Ovary (tissue), 9 donors: ENCODE measurements around the gene SPON2. TPM values are rescaled to one million over a fixed set of nuclear protein-coding genes. Genes with fewer than 3 reads are reported as not detected.

Experiments
- DNase-seq, 5 donors: peaks; one replicate each; pipeline ENCODE4 v3.0.0-alpha.2; 2019 to 2020
- H3K27ac ChIP-seq, 2 donors: fragments of 200-600 bp; one replicate each; pipeline versions ENCODE4 v1.5.1 to v1.8.0; 2019 to 2022
- H3K27me3 ChIP-seq: fragments of 200-600 bp; one replicate; pipeline ENCODE4 v1.8.0; 2022
- H3K36me3 ChIP-seq: fragments of 200-600 bp; sonication (generic); one replicate; pipeline ENCODE4 v1.5.1; 2019
- H3K4me1 ChIP-seq: one replicate; pipeline ENCODE4 v1.8.1; 2013; ENCODE audit warnings: mild to moderate bottlenecking, moderate library complexity; ENCODE audit not compliant: insufficient read depth
- H3K4me3 ChIP-seq: fragments of 200-600 bp; sonication (generic); one replicate; pipeline ENCODE4 v1.5.1; 2017
- H3K9me3 ChIP-seq, 2 donors: fragments of 200-600 bp in 1 of 2; sonication (generic) in 1 of 2; one replicate each; pipeline versions ENCODE4 v1.5.1 to v1.8.1; 2013 to 2019; ENCODE audit warnings: mild to moderate bottlenecking in 1 of 2, moderate library complexity in 1 of 2
- EP300 ChIP-seq: sonication (generic); formaldehyde crosslinking; IDR thresholded peaks from one replicate; pipeline ENCODE4 v1.6.1; 2017; ENCODE audit warnings: antibody characterized with exemption
- POLR2A ChIP-seq: fragments of 450-650 bp; IDR thresholded peaks from one replicate; pipeline ENCODE4 v1.6.1; 2017; ENCODE audit warnings: antibody characterized with exemption, mild to moderate bottlenecking, moderate library complexity
- WGBS, 3 donors: extraction: QIAGEN DNeasy Blood & Tissue Kit in 1 of 3; methylation state at CpG; one replicate each; pipeline versions ENCODE4 v1.1.5 to v1.1.7; 2013 to 2017; 5-methylcytosine and 5-hydroxymethylcytosine counted together
- intact Hi-C, 4 donors: fragments of 100-400 bp; cut with DNase I; formaldehyde crosslinking; loops; one replicate each; pipeline versions ENCODE4 v1.11.0 to v1.15.1; 2022 to 2023
- polyA plus RNA-seq, 2 donors: library from polyadenylated mRNA; stranded (reverse); fragments of 200-250 nt in 1 of 2; fragments of 350-450 nt in 1 of 2; fragmentation: Illumina TruSeq in 1 of 2; extraction: RNeasy Lipid Tissue Mini Kit (QIAGEN cat#74804) in 1 of 2; gene quantifications; one replicate each; pipeline ENCODE4 v1.2.3, GENCODE V29; 2013 to 2014
- total RNA-seq, 7 donors: library from RNA; depleted of rRNA in 2 of 7; stranded (reverse); fragments of >200 nt in 2 of 7; fragmentation: NEBNext Ultra II Directional in 3 of 7; extraction: Animal tissue kit (Norgen Biotek cat#: 25700) in 3 of 7; gene quantifications; one replicate each; pipeline versions ENCODE4 v1.1.0 to v1.2.4, GENCODE V29; 2016 to 2023
- TF ChIP-seq, protein P1 (sequence below), 3 donors: fragments of 450-650 bp in 2 of 3; fragments of 200-600 bp in 1 of 3; IDR thresholded peaks; one replicate each; pipeline versions ENCODE4 v1.5.1 to v1.8.0; 2016 to 2022; ENCODE audit warnings: antibody characterized with exemption in 3 of 3, mild to moderate bottlenecking in 1 of 3
- donor health status: DM: no; HTN: no; CAD: no; lungs with moderate emphysema.
- donor health status: DM: no; HTN: no; CAD: no.
- donor health status: Bipolar disorder and iron deficiency.
- donor health status: DM: yes; HTN: yes; CAD: no.
- donor health status: DM: no; HTN: no; CAD: no.
- donor health status: DM: yes; HTN: yes; CAD: no.

Gene SPON2
- total and polyA plus RNA-seq, 9 donors: 8.0 to 104 (median 51.0) TPM

DNA sequence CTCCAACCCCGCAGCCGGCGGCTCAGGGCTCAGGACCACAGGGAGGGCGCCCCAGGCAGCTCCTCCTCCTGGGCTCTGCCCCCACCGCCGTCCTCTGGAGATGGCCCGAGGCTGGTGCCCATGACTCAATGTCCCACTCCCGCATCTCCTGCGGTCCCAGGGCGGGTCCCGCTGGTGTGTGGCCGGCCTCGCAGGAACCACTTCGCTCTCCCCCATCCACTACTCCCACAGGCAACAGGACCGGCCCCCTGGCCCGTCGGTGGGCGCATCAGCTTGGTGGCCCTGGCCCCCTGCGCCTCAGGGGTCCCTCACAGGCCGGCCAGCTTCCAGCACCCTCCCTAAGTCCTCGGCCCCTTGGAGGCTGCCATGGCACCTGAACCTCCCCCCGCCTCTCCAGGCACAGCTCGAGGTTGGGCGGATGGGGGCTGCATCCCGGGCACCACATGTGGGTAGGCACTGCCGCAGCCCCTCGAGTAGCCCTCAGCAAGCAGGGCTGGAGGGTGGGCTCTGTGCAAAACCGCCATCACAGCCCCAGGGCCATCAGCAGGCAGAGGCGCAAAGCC lies 22.8 kb upstream of the SPON2 start:
- TF ChIP-seq, protein P1, sequence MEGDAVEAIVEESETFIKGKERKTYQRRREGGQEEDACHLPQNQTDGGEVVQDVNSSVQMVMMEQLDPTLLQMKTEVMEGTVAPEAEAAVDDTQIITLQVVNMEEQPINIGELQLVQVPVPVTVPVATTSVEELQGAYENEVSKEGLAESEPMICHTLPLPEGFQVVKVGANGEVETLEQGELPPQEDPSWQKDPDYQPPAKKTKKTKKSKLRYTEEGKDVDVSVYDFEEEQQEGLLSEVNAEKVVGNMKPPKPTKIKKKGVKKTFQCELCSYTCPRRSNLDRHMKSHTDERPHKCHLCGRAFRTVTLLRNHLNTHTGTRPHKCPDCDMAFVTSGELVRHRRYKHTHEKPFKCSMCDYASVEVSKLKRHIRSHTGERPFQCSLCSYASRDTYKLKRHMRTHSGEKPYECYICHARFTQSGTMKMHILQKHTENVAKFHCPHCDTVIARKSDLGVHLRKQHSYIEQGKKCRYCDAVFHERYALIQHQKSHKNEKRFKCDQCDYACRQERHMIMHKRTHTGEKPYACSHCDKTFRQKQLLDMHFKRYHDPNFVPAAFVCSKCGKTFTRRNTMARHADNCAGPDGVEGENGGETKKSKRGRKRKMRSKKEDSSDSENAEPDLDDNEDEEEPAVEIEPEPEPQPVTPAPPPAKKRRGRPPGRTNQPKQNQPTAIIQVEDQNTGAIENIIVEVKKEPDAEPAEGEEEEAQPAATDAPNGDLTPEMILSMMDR (IDR thresholded peaks at IDR 0.05): no peak
- no peak for TF ChIP-seq POLR2A
- TF ChIP-seq EP300: no peak
- Histone ChIP-seq H3K9me3 (no peaks in the 10 kb centered on the region), H3K27ac (no peak overlapping the region), H3K36me3 (no peaks in the 10 kb centered on the region), H3K4me3 (no peak overlapping the region), H3K4me1 (peaks cover 29% of the 10 kb centered on the region), H3K27me3 (no peaks in the 10 kb centered on the region)
- DNase-seq: peak in 3 of 5 donors; percentile 25 to 40 (median 38)
- intact Hi-C loops: no loop called here
- 82 to 89% (median 87%) methylated on average over 20 to 29 of the region's 29 CpGs for WGBS, 3 donors

- DNase-seq: peak; percentile 78 to 86 (median 82)
- intact Hi-C loops: no loop called here
- H3K27ac ChIP-seq: peak overlapping the region in 1 of 2 donors; percentile 66
- H3K4me3 ChIP-seq: no peak overlapping the region
- H3K4me1 ChIP-seq: peaks cover 26% of the 10 kb centered on the region
- H3K27me3 ChIP-seq: no peaks in the 10 kb centered on the region
- H3K9me3 ChIP-seq: no peaks in the 10 kb centered on the region
- 22 to 67% (median 25%) methylated on average over 45 to 52 of the region's 52 CpGs for WGBS, 3 donors
- no peaks in the 10 kb centered on the region for H3K36me3 ChIP-seq
- TF ChIP-seq, protein P1 (IDR thresholded peaks at IDR 0.05): no peak
- TF ChIP-seq EP300 (no peak), POLR2A (no peak)
These were observed 21.9 kb upstream of the SPON2 start for GRCh38 chr4:1194010-1194900.

GRCh38 chr4:1193206-1194009 lies 21.0 kb upstream of the SPON2 start:
- intact Hi-C loops: no loop called here
- TF ChIP-seq, protein P1 (IDR thresholded peaks at IDR 0.05): no peak
- no peak for TF ChIP-seq POLR2A
- no peak for TF ChIP-seq EP300
- H3K27ac ChIP-seq: peak overlapping the region in 1 of 2 donors; percentile 66
- H3K36me3 ChIP-seq: no peaks in the 10 kb centered on the region
- H3K27me3 ChIP-seq: no peaks in the 10 kb centered on the region
- peaks cover 26% of the 10 kb centered on the region for H3K4me1 ChIP-seq
- H3K9me3 ChIP-seq: no peaks in the 10 kb centered on the region
- peak in 4 of 5 donors; percentile 31 to 58 (median 46) for DNase-seq
- 33 to 47% (median 34%) methylated on average over 20 to 28 of the region's 28 CpGs for WGBS, 3 donors
- no peak overlapping the region for H3K4me3 ChIP-seq

GRCh38 chr4:1192493-1193205 lies 20.3 kb upstream of the SPON2 start:
- Histone ChIP-seq H3K9me3 (no peaks in the 10 kb centered on the region), H3K4me3 (no peak overlapping the region), H3K4me1 (peaks cover 26% of the 10 kb centered on the region), H3K27me3 (no peaks in the 10 kb centered on the region), H3K27ac (peak overlapping the region in 1 of 2 donors; percentile 66), H3K36me3 (no peaks in the 10 kb centered on the region)
- DNase-seq: peak; percentile 20 to 51 (median 43)
- 29 to 35% (median 29%) methylated on average over 13 of the region's 13 CpGs for WGBS, 3 donors
- TF ChIP-seq POLR2A: no peak
- intact Hi-C loops: no loop called here
